HG03457 (cell line): ENCODE measurements around the gene NUTM1.
"Not testable (repeated sequence)": the region's sequence is repeated elsewhere in the genome, so short reads cannot be mapped to it uniquely, and the experiment has no call there.

Source experiments
- ATAC-seq: cut with Tn5 transposase; IDR thresholded peaks from one replicate; pipeline ENCODE4 v1.9.1; 2021; ENCODE audit warnings: moderate number of reproducible peaks; ENCODE audit not compliant: unreplicated experiment

Gene NUTM1

GRCh38 chr15:34336231-34336990 is 6.7 kb upstream of the NUTM1 start:
- ATAC-seq: no peak

GRCh38 chr15:34336991-34337556 is 6.0 kb upstream of the NUTM1 start:
- ATAC-seq: peak; percentile 6

GRCh38 chr15:34337557-34338306 is 5.4 kb upstream of the NUTM1 start, which contains the start of gene SLC12A6:
TSS of gene SLC12A6 (minus strand) at chr15:34337781. CDS start at chr15:34336680, 1,101 bp downstream.
- ATAC-seq: peak; percentile 64

- no peak for ATAC-seq
Observed at GRCh38 chr15:34338347-34338746, 4.8 kb upstream of the NUTM1 start.

- no peak for ATAC-seq
Observed at GRCh38 chr15:34339946-34340345, 3.2 kb upstream of the NUTM1 start.

GRCh38 chr15:34341381-34342212 is 1.5 kb upstream of the NUTM1 start:
- no peak for ATAC-seq

- not testable (repeated sequence) for ATAC-seq
Observed at GRCh38 chr15:34342213-34342736, 840 bp upstream of the NUTM1 start.

- no peak for ATAC-seq
Observed at GRCh38 chr15:34347951-34348638, 5.0 kb downstream of the NUTM1 start.

GRCh38 chr15:34348735-34349300 is 5.7 kb downstream of the NUTM1 start:
- ATAC-seq: no peak

GRCh38 chr15:34349769-34350168 is 6.7 kb downstream of the NUTM1 start:
- no peak for ATAC-seq

GRCh38 chr15:34352996-34353395 is 9.9 kb downstream of the NUTM1 start:
- ATAC-seq: not testable (repeated sequence)

- ATAC-seq: no peak
Observed at GRCh38 chr15:34353627-34354026, 10.5 kb downstream of the NUTM1 start.

- no peak for ATAC-seq
Observed at GRCh38 chr15:34354286-34354685, 11.2 kb downstream of the NUTM1 start.

GRCh38 chr15:34355241-34355640 is 12.1 kb downstream of the NUTM1 start:
- no peak for ATAC-seq

GRCh38 chr15:34357653-34358052 is 14.5 kb downstream of the NUTM1 start:
- no peak for ATAC-seq

GRCh38 chr15:34358367-34358766 is 15.3 kb downstream of the NUTM1 start:
- no peak for ATAC-seq

GRCh38 chr15:34358948-34359347 is 15.8 kb downstream of the NUTM1 start:
- no peak for ATAC-seq

GRCh38 chr15:34359416-34359815 is 16.3 kb downstream of the NUTM1 start:
- ATAC-seq: no peak

GRCh38 chr15:34360298-34360697 is 17.2 kb downstream of the NUTM1 start:
- ATAC-seq: no peak

GRCh38 chr15:34361278-34361677 is 18.2 kb downstream of the NUTM1 start:
- no peak for ATAC-seq
